Right forelimb (tissue), 1 donor: ENCODE measurements around the gene STARD4.

ENCODE experiments used
- DNase-seq: peaks from one replicate; pipeline ENCODE4 v3.0.0-alpha.2; 2018

Gene STARD4

GRCh38 chr5:111469293-111469896 lies 42.9 kb downstream of the STARD4 start:
- no peak for DNase-seq

GRCh38 chr5:111463311-111463710 lies 49.0 kb downstream of the STARD4 start:
- DNase-seq, result no peak

GRCh38 chr5:111461934-111462333 lies 50.4 kb downstream of the STARD4 start:
- DNase-seq, result no peak

- DNase-seq, result no peak
These were observed 51.1 kb downstream of the STARD4 start for GRCh38 chr5:111461255-111461671.

- DNase-seq, result no peak
These were observed 57.6 kb downstream of the STARD4 start for GRCh38 chr5:111454776-111455175.

GRCh38 chr5:111454198-111454622 lies 58.1 kb downstream of the STARD4 start:
- DNase-seq, result no peak

- DNase-seq, result no peak
These were observed 58.6 kb downstream of the STARD4 start for GRCh38 chr5:111453747-111454146.

GRCh38 chr5:111453295-111453694 lies 59.0 kb downstream of the STARD4 start:
- DNase-seq, result no peak

- no peak for DNase-seq
These were observed 64.5 kb downstream of the STARD4 start for GRCh38 chr5:111447822-111448221.

- DNase-seq, result no peak
These were observed 65.2 kb downstream of the STARD4 start for GRCh38 chr5:111447099-111447498.
